NOMO-1 treated with dmso at 0.1 percent for 144 hours (cell line): ENCODE data around the gene MARK4.

ENCODE experiments used
- DNase-seq: peaks from one replicate; lab custom pipeline; 2025; ENCODE audit not compliant: unreplicated experiment; lab: John Stamatoyannopoulos, UW

The MARK4 gene

DNA sequence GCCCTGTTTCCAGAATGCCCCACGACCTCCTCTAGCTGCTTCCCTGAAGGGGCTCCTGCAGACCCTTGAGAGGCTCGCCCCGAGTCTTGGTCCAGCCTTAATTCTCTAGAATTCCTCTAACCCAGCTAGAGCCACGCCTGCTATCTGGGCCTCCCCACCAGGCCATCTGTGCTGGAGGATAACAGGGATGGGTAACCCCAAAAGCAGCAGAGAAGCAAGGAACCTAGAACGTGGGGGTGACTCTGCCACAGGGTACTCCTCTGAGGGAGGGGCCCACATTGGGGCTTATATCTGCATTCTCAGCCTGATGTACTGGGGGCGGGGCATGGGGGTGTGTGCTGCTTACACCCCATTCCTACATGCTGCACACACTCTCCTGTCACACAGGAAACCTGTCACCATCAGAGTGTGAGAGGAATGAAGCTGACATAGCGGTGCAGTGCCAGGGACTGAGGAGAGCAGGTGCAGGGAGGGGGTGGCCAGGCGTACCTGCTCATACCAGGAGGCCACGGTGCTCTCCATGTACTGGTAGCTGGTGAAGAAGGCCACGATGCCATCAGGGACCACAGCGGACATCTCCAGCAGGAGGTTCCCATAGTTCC, 103.3 kb downstream of the MARK4 start:
- DNase-seq, result no peak
